Hematopoietic multipotent progenitor cell treated with erythropoietin and hydrocortisone succinate and interleukin-3 and kit ligand, for 15 days (in vitro differentiated cells): ENCODE measurements around the gene CORO1C.
"Not testable (repeated sequence)": the region's sequence is repeated elsewhere in the genome, so short reads cannot be mapped to it uniquely, and the experiment has no call there.

Experiments
- DNase-seq: peaks from one replicate; pipeline ENCODE4 v3.0.0-alpha.2; 2015; ENCODE audit warnings: low spot score

CORO1C gene

GRCh38 chr12:108633534-108634248, 97.6 kb downstream of the CORO1C start, which contains the start of gene SELPLG:
Gene SELPLG (minus strand): TSS chr12:108633894. CDS start chr12:108624307, 9,587 bp downstream.
- peak; percentile 45 for DNase-seq

GRCh38 chr12:108633081-108633533, 98.2 kb downstream of the CORO1C start:
- no peak for DNase-seq

GRCh38 chr12:108631261-108631660, 100.1 kb downstream of the CORO1C start:
- not testable (repeated sequence) for DNase-seq

- peak; percentile 37 for DNase-seq
Measured at GRCh38 chr12:108630481-108631207, 100.7 kb downstream of the CORO1C start.

GRCh38 chr12:108629824-108630476, 101.4 kb downstream of the CORO1C start:
- DNase-seq = peak; percentile 80

- peak; percentile 46 for DNase-seq
Measured at GRCh38 chr12:108629151-108629550, 102.2 kb downstream of the CORO1C start.

GRCh38 chr12:108627134-108627920, 104.0 kb downstream of the CORO1C start:
- DNase-seq = no peak

- no peak for DNase-seq
Measured at GRCh38 chr12:108625228-108625627, 106.1 kb downstream of the CORO1C start.

GRCh38 chr12:108623577-108623976, 107.7 kb downstream of the CORO1C start:
- DNase-seq = no peak

GRCh38 chr12:108622921-108623514, 108.3 kb downstream of the CORO1C start:
- DNase-seq = no peak

- no peak for DNase-seq
Measured at GRCh38 chr12:108622421-108622820, 108.9 kb downstream of the CORO1C start.

- no peak for DNase-seq
Measured at GRCh38 chr12:108621161-108621560, 110.2 kb downstream of the CORO1C start.

- DNase-seq = no peak
Measured at GRCh38 chr12:108620236-108620879, 111.0 kb downstream of the CORO1C start.

GRCh38 chr12:108619369-108620160, 111.8 kb downstream of the CORO1C start:
- DNase-seq = no peak

GRCh38 chr12:108618953-108619274, 112.4 kb downstream of the CORO1C start:
- not testable (repeated sequence) for DNase-seq

- DNase-seq = peak; percentile 85
Measured at GRCh38 chr12:108618079-108618952, 113.0 kb downstream of the CORO1C start.

- DNase-seq = no peak
Measured at GRCh38 chr12:108616941-108617858, 114.1 kb downstream of the CORO1C start.

GRCh38 chr12:108616359-108616758, 115.0 kb downstream of the CORO1C start:
- DNase-seq = no peak
